Measurements from ENCODE around the gene KLHL29.

Gene KLHL29

DNA sequence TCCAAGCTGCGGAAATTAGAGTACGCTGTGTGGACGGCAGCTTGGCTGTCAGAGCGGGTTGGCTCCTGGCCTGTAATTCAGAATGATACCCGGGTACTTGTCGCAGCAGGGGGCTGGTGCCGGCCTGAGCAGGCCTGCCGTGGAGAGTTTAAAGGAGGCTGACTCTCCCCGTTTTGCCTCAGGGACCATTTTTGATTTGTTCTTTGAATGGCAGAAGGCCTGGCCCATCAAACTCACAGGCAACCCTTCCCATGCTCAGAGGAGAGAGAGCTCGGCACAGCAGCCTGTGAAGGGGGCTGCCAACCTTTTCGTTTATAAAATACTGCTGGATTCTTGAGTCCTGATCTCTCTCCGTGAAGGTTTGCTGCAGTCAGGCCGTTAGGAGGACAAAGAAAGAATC lies 151.3 kb downstream of the KLHL29 start:
- no peak for DNase-seq

DNA sequence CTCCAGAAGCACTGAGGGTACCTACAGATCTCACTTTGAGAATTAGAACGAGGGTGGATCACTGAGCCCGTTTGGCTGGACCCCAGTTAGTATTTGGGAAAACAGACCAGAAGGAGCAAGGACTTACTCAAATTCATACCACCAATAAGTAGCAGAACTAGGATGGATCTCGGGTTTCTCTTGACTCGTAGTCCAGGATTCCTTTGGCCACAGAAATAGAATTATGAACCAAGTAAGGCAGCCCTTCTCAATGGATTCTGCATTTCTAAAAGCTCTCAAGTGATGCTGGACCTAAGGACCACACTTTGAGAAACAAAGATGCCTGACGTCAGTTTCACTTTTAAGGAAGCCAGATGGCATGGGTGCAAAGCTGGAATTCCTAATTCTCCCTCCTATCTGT lies 153.0 kb downstream of the KLHL29 start:
- DNase-seq, result no peak

DNA sequence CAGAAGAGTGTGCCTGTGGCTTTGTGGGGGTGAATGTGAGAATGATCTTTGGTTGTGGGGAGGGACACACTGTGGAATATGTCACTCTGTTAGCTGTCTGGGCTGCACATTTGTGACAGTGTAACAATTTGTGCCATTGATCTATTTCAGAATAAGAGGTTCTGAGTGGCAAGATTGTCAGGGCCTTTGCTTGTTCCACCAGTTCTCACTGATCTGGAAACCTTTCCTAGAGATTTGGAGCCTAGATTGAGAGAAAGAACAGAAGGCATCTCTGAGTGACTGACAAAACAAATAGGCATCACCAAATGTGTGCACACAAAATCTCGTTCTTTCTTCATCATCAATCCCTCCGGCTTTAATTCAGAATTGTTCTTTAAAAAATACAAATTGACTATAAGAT lies 153.6 kb downstream of the KLHL29 start:
- DNase-seq, result no peak

DNA sequence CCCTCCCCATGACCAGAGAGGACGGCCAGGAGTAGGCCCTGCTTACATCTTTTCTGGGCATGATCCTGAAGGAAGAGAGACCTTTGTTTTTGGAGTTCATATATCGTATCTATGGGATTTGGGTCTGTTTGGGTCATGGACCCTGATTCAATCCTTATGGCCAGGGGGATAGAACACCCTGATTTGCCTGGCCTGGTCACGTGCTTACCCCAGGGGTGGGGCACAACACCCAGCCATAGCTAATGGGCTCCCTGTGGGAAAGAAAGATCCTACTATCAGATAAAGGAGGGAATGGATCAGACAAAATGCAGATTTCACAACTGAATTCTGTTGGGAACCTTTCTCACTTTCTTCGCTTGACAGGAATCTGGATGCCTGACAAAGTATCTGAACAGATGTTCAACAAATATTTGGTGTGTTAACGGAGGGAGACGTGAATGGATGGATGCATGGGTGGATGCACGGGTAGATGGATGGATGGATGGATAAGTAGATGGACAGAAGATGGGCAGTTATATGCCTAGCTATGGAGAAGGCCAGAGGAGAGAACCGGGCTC lies 155.9 kb downstream of the KLHL29 start:
- DNase-seq, result no peak

DNA sequence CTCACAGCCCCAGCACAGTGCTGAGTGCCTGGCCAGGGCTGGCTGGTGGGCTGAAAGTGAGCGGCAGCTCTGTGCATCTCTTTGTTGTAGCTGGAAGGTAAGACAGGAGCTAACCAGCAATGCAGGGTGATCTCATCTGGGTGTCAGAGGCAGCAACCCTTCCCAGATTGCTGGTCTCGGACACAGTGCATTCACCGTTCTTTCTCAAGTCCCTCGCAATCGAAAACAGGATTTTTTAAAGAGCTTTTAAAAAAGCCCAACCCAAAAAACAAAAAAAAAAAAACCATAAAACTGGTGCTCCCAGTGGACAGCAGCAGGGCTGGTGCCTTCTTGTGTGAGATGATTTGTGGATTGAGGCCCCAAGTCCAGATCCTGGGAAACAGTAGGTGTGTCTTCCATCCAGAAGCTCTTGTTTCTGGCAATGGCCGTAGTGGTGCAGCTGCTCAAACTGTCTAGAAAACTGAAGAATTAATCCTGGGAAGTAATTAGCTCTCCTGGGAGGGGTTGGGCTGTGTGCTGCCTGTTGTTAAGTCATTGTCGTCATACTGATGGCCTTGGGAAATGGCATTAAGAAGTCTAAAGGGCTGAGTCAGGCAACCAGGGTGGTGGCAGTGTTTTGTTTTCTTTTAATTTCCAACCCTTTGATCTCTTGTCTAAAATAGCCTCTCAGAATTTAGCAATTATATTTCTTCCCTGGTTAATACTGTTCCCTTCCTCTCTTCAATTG lies 156.7 kb downstream of the KLHL29 start:
- DNase-seq, result no peak

DNA sequence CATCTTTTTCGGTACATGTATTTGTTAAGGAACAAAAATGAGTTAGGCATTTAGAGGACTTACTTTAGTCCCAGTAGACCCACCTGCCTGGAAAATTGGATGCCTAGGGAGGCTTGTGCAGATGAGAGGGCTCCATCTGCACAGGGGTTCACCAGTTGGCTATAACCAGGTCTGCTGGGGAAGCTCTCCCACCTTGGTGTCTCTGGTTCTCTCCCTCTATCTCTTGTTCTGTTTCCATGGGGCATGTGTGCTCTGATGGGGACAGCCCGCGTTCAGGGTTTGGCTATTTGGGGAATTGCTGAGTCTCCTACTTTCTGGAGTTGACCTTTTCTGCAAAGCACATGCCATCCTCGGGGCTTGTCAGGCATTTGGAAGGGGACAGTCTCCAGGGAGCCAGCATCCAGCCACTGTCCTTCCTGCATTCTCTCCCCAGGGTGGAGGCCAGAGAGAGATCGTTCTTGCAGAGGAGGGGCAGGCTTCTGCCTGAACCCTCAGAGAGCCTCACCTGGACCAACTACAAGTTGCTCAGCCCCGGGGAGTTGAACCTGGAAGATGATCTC lies 157.3 kb downstream of the KLHL29 start:
- no peak for DNase-seq

DNA sequence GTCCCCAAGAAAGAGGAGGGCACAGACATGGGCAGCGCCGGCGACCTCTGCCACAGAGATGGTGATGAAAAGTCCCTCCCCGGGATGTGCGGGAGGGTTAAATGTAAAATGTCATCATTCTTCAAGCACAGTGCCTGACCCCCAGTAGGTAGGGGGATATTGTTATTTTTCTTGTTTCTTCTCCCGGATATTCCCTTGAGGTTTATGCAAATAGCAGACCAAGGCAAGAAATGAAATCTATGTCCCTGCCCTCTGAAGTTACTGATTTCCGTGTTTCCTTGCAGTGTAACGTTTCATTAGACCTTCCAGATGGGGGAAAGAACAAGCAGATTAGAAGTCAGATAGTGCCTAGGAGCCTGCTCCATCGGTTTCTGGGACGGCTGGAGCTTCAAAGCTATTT lies 158.3 kb downstream of the KLHL29 start:
- DNase-seq, result no peak

DNA sequence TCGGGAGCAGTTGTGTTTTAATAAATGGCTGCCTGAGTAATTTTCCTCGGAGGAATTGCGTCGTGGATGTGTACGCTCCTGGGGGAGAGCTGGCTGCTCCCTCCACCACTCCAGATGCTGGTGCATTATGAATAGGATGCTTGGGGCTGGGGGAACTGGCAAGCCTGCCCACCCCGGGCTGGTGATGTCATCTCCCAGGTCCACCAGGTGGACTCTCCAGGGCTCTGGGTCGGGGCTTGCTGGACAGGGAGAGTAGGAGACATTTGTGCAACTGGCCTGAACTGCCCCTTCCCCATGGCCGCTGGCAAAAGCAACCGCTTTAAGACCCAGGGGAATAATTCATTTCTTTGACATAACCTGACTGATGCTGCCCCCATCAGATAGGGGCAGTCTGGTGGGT lies 158.7 kb downstream of the KLHL29 start:
- DNase-seq, result no peak

DNA sequence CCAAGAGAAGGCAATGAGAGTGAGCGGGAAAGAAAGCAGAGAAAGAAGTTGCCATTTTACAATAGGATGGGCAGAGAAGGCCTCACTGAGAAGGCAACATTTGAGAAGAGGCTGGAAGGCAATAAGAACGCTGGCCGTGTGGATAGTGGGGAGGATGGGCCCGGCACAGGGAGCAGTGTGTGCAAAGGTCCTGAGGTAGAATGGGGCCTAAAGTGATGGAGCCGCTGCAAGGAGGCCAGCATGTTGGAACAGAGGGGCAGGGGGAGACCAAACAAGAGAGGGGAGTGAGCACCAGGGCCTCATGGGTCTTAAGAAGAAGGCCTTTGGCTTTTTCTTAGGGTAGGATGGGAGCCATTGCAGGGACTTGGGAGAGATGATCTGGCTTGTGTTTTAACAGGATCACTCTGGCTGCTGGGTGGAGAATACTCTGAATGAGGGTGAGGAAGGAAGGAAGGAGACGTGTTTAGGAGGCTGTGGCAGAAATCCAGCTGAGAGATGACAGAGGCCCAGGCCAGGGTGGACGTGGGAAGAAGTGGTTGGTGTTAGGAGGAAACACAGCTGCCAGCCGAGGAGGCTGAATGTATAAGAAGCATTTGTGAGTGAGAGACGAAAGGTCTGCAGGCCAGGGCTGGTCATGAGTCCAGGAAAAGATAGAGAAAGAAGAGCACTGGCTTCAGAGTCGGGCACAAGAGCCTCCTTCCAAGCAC lies 159.8 kb downstream of the KLHL29 start:
- DNase-seq, result no peak

DNA sequence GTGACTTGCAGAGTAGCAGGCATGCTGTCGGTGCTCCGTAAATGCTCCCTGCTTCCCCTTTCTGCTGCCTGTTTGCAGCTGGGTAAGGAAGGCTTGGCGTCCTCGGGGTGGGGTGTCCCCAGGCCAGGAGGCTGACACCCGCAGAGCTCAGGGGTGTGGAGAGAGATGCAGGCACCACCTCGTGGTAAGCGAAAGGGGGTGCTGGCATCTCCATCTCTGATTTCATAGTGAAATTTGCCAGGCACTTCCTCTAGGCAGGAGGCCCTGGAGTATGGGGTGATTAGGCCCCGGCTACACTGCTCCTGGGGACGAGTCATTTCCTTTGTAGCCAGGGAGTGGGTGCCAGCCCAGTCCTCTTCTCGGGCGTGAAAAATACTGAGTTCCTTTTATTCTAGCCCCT lies 160.4 kb downstream of the KLHL29 start:
- DNase-seq, result no peak

DNA sequence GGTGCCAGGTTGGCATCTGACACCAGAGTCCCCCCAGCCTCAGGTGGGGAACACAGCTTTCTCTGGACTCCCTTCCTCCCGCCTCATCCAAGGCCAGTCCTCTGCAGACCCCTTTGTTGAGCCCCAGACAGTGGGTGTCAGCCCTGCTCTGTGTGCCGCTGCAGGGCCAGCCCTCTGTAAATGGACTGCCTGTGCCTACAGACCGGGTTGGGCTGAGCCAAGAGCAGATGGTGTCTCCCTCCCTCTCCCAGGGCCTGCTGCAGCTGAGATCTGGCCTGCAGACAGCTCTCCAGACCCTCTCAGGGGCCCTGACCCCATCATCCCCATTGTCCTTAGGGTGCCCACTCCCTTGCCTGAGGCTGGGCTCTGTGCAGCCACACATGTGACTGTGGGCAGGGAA lies 160.8 kb downstream of the KLHL29 start:
- no peak for DNase-seq

DNA sequence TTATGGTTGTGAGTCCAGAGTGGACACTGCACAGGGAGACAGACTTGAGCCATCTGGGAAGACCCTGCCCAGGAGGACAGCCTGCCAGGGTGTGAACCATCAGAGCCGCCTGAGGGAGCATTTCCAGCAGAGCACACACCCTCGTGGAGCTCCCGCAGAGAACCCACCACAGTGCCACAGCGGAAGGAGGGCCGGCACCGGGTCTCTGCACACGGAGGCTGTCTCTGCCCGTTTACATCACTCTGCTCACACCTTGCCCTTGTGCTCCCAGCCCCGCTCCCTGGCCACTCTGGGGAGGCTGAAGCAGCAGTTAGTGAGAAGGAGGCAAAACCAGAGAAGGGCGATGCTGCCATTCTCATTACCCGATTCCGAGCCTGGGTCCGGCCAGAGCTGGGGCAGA lies 161.9 kb downstream of the KLHL29 start:
- DNase-seq, result no peak

DNA sequence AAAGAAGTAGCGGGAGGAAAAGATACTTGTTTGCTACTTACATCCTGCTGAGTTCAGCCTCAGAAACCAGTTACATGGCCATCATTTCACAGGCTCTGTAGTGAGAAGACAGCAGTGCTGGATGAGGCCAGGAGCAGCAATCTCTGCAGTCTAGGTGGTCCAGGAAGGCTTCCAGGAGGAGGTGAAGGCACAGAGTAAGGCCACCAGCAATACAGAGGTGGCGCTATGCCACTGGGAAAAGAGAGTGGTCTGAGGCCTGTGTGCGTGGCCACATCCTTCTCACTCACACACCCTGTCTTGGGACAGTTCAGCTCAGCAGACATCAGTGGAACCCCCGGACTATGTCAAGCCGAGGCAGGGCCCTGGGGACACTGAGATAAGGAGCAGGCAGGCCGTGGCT lies 162.7 kb downstream of the KLHL29 start:
- no peak for DNase-seq

DNA sequence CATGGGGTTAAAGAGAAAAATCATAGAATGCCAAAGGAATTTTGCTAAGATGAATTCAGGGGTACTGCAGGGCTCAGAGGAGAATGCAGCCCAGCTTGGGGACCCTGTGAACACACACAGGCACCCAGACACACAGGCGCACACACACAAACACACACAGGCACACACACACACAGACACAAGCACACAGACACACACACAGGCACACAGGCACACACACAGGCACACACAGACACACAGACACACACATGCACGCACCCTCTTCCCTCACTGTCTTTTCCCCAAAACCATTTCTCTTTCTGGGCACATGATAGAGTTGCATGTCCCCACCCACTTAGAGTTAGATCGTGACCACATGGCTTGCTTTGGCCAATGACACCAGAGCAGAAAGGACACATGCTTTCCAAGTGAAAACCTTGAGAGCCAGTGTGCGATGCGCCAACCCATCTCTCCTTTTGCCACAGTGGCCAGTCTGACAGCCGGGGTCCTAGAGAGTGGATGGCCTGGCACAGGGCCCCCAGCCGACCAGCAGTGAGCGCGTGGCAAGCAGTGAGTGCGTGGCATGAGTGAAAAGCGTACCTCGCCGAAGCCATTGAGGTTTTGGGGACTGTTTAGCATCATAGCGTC lies 163.3 kb downstream of the KLHL29 start:
- DNase-seq, result no peak

DNA sequence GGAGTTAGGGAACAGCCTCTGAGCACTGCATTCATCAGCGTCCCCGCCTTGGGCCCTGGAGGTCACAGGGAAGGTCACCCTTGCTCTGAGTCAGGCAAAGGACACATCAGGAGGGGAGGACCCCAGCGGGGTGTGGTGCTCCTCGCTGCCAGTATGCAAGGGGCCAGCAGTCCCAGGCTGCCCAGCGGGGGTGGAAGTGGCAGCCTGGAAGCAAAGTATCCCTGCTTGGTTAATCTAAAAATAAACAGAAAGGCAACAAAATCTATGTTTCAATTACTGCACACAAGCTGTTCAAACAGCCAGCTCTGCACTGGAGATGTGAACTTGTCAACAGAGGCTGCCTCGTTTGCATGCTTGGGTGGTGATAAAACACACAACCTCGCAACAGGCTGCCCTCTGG lies 164.1 kb downstream of the KLHL29 start:
- no peak for DNase-seq

DNA sequence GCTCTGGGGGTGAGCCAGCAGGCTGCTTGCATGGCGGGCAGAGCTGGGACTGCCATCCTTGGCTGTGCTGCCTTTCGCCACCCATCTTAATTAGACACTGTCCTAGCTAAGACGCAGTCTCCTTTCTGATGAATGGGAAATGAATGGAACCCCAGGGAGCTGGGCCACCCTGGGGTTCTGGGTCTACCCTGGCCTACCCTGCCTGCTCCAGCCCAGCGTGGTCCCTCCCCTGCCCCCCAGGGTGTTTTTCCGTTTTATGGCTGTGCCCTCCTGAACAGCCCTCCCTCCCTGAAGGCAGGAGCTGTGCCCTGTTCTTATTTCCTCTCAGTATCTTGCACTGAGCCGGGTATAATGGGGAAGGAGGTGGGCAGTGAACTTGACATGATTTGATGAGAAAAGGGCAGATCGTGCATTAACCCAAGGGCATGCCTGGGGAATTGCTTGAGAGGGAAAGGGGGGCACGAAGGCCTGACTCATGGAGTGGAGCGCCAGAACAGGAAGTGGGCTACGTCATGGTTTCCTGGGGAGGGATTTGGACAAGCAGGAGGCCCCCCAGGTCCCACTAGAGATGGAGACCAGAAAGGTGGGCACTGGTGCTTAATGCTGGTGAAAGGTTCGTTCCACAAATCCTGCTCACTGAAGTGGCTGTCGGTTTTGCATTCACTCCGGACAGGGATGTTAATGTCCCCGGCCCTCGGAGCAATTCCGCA lies 165.0 kb downstream of the KLHL29 start:
- no peak for DNase-seq

DNA sequence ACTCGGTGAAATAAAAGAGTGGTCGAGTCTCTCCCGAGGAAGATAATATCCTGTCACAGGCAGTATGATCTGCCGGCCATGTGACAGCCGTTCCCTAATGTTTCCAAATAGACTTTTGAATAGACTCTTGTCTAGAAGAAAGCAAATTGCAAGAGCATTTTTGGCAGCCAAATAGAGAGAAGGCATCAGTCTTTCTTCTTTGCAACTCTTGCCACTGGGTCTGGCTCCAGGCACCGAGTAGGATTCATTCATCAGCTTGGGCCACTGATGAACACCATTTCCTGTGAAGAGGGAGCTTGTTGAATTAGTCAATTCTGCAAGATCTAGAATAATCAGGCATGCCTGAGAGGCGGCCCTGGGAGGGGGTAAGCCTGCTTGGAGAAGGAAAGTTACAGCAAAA lies 165.6 kb downstream of the KLHL29 start:
- DNase-seq, result no peak

DNA sequence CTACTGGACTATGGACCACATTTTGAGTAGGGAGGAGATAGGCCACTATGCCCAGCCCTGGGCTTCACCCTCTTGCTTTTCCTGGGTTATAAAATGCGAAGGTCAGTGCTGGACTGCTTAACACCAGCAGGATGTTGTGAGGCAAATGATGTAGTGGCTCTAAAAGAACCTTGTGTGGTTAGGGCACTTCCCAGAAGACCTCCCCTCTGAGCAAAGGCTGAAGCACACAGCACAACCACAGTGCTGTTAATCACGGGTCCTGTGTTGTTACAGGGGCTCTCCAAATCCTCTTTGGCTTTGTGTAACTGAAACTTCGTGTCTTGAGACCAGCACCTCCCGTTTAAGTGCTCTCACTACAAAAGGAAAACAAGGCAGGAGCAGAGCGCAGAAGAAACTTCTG lies 166.9 kb downstream of the KLHL29 start:
- no peak for DNase-seq

DNA sequence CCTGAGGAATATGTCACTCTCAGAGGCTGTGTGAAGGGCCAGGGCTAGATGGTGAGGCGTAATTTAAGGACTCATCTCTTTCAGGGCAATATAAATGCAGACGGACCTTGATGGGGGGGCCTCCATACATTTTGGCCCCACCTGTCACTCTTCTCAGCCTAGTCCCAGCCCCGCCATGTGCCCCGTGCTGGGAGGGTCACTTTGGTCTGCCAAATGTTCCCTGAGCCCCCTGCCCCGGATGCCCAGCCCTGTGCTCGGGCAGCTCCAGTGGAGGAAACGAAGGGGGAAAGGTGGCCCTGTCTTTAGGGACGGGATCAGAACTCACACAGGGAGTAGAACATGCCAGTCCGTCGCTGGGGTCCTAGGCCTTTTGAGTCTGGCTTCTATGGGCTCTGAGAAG lies 168.6 kb downstream of the KLHL29 start:
- no peak for DNase-seq

DNA sequence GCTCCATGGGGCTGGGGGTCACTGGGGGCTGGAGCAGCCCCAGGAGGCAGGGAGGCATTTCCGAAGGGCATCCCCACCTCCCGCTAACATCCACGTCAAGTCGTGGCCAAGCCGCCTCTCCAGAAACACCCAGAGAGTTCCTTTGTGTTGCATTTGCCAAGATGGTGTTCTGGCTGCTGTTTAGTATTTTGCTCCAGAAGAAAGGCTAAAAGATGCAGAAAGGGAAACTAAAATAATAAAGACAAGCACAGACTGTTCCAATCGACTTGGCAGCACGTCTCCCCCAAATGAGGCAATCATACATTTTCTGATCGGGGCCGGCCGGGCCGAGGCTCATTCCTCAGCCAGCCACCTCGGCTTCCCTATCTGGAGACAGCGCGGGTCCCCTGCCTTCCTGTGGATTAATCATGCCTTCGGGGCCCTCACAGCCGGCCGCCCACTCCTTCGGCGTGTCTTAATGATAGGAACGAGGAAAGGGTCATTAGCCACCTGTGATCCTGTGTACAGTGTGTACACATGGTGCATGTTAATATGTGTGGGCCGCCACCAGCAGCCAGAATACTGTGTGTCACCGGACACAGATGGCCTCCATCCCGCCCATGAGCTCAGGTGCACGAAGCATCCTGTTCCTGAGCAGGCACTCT lies 169.2 kb downstream of the KLHL29 start:
- DNase-seq, result no peak

DNA sequence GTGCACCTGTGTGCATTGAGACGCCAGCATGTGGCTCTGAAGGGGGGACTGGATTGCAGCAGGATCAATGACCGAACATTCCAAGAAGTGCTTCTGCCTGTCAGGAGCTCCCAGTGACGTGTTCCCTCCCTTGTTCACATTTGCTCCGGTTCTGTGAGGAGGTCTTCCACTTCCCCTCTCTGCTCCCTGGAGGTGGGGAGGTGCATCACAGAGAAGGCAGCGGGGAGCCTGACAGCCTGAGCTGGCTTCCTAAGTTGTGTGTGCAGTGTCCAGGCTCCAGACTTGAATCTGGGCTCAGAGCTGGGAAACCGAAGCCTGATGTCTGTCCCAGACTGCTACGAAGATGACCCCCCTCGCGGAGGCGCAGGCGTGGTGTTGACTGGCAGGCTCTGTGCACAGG lies 171.0 kb downstream of the KLHL29 start:
- DNase-seq, result no peak

DNA sequence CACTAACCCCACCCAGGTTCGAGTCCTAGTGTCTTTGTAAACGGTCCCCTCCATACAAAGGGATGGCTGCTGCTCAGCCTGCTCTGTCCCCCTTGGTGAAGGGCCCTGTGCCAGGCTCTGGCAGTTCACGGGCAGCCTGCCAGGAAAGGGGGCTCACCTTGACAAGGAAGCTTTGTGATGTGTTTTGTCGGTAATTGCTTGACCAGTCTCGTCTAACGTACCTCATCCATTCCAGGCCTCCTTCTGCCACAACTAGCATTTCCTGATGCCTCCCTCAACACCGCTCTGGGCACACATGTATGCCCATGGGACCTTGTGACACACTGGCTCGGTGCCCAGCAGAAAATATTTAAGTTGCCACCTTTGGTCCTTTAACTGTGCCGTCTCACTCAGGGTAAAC lies 171.9 kb downstream of the KLHL29 start:
- DNase-seq, result no peak

DNA sequence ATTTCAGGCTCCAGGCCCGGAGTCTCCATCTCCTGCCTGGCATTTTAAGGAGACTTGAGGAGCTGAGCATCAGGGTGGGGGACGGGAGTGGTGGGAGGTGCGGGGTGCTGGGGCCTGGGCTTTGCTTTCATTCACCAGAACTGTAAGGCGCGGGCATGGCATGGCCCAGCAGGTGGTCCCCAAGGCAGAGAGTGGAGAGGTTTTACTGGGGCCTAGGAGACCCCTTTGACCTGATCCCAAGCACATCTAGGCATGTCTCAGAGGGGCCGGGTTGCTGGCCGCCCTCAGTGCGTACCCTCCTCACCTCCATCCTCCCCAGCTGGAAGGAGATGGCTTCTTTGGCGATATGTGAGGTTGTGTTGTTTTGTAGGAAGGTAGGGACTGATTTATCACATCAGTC lies 172.5 kb downstream of the KLHL29 start:
- DNase-seq, result no peak
